NCI-H1105 (cell line): Measurements from ENCODE around the gene DCLK2.

Experiments
- DNase-seq: peaks from one replicate; lab custom pipeline; 2025; lab: John Stamatoyannopoulos, UW

DCLK2 gene

GRCh38 chr4:150264595-150265161 lies 186.4 kb downstream of the DCLK2 start:
- DNase-seq, result no peak

- DNase-seq, result no peak
Measured at GRCh38 chr4:150265806-150266205, 187.6 kb downstream of the DCLK2 start.

GRCh38 chr4:150268444-150268843 lies 190.2 kb downstream of the DCLK2 start:
- DNase-seq, result no peak

GRCh38 chr4:150278206-150278605 lies 200.0 kb downstream of the DCLK2 start:
- no peak for DNase-seq

GRCh38 chr4:150280081-150280895 lies 202.0 kb downstream of the DCLK2 start:
- DNase-seq, result no peak

GRCh38 chr4:150280975-150281374 lies 202.7 kb downstream of the DCLK2 start:
- no peak for DNase-seq

GRCh38 chr4:150283689-150284088 lies 205.4 kb downstream of the DCLK2 start:
- no peak for DNase-seq

GRCh38 chr4:150286656-150287055 lies 208.4 kb downstream of the DCLK2 start:
- DNase-seq, result no peak

- no peak for DNase-seq
Measured at GRCh38 chr4:150289198-150289597, 211.0 kb downstream of the DCLK2 start.

- no peak for DNase-seq
Measured at GRCh38 chr4:150289881-150290280, 211.6 kb downstream of the DCLK2 start.

GRCh38 chr4:150297861-150298474 lies 219.7 kb downstream of the DCLK2 start:
- DNase-seq, result peak; percentile 18

- no peak for DNase-seq
Measured at GRCh38 chr4:150299816-150300215, 221.6 kb downstream of the DCLK2 start.

- DNase-seq, result no peak
Measured at GRCh38 chr4:150302553-150302952, 224.3 kb downstream of the DCLK2 start.

GRCh38 chr4:150305995-150306394 lies 227.8 kb downstream of the DCLK2 start:
- no peak for DNase-seq

- no peak for DNase-seq
Measured at GRCh38 chr4:150306719-150307118, 228.5 kb downstream of the DCLK2 start.
